ENCODE measurements around the gene FKBP1A. TPM values are rescaled to one million over a fixed set of nuclear protein-coding genes. Genes with fewer than 3 reads are reported as not detected.

The FKBP1A gene
- total and polyA plus RNA-seq, 12 donors = 51.7 to 917 (median 137) TPM

DNA sequence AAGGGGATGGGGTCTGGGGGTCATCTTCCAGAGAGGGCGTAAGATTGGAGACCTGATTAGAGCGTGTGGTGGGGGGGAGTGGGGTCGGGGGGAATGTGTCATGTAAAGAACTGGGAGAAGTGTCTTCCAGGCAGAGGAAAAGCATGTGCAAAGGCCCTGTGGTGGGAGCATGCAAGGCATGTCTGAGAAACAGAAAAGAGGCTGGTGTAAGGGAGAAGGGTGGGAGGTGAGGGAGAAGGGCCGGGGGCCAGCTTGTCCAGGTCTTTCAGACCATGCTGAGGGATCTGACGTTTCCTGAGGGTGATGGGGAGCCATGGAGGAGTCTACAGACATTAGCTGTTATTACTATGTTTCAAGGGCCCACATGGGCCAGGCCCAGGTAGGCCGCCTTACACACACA is 30.4 kb upstream of the FKBP1A start:
- Histone ChIP-seq H3K27ac (no peak overlapping the region), H3K27me3 (no peaks in the 10 kb centered on the region), H3K36me3 (replicated peaks in 1 of 2) (no peaks in the 10 kb centered on the region), H3K4me3 (no peak overlapping the region), H3K9me3 (replicated peaks in 1 of 3) (no peaks in the 10 kb centered on the region), H3K4me1 (replicated peaks in 1 of 2) (no peaks in the 10 kb centered on the region)
- DNase-seq = no peak
- 71 to 83% (median 76%) methylated on average over 6 of the region's 6 CpGs for WGBS, 4 donors
- intact Hi-C loops (cut with DNase I) = no loop called here
- no peak for TF ChIP-seq POLR2A (IDR thresholded peaks at IDR 0.05)
- TF ChIP-seq, protein P1, sequence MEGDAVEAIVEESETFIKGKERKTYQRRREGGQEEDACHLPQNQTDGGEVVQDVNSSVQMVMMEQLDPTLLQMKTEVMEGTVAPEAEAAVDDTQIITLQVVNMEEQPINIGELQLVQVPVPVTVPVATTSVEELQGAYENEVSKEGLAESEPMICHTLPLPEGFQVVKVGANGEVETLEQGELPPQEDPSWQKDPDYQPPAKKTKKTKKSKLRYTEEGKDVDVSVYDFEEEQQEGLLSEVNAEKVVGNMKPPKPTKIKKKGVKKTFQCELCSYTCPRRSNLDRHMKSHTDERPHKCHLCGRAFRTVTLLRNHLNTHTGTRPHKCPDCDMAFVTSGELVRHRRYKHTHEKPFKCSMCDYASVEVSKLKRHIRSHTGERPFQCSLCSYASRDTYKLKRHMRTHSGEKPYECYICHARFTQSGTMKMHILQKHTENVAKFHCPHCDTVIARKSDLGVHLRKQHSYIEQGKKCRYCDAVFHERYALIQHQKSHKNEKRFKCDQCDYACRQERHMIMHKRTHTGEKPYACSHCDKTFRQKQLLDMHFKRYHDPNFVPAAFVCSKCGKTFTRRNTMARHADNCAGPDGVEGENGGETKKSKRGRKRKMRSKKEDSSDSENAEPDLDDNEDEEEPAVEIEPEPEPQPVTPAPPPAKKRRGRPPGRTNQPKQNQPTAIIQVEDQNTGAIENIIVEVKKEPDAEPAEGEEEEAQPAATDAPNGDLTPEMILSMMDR (IDR thresholded peaks at IDR 0.05) = no peak

DNA sequence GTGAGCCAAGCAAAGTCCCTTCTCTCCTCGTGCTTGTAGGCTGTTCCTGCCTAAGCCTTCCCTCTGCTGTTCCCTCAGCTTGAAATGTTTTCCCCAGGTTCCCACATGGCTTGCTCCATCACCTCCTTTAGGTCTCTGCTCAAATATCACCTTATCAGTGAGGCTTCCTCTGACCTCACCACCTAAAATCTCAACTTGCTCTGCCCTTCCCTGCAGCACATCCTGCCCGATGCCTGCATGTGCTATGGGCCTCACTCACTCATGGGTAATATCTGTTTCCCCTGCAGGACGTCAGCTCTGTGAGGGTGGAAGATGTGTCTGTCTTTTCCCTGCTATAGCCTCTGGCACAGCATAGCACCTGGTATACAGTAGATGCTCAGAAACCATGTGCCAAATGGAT is 29.9 kb upstream of the FKBP1A start:
- WGBS, 4 donors = 46 to 62% (median 60%) methylated on average over 3 of the region's 3 CpGs
- Histone ChIP-seq H3K27me3 (no peaks in the 10 kb centered on the region), H3K27ac (no peak overlapping the region), H3K4me3 (no peak overlapping the region), H3K4me1 (replicated peaks in 1 of 2) (no peaks in the 10 kb centered on the region), H3K9me3 (replicated peaks in 1 of 3) (no peaks in the 10 kb centered on the region), H3K36me3 (replicated peaks in 1 of 2) (no peaks in the 10 kb centered on the region)
- TF ChIP-seq, protein P1 (IDR thresholded peaks at IDR 0.05) = no peak
- TF ChIP-seq POLR2A (IDR thresholded peaks at IDR 0.05) = no peak
- no peak for DNase-seq
- intact Hi-C loops (cut with DNase I) = no loop called here

DNA sequence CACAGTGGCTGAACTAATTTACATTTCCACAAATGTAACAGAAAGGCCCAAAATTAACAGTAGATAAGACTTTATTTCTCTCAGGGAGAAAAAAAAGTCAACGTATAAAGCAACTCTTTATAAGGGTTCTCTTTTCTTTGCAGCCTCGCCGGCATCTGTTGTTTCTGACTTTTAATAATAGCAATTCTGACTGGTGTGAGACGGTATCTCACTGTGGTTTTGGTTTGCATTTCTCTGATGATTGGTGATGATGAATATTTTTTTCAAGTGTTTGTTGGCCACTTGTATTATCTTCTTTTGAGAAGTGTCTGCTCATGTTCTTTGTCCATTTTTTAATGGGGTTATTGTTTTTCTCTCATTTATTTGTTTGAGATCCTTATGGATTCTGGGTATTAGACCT is 27.2 kb upstream of the FKBP1A start:
- Histone ChIP-seq H3K4me3 (no peak overlapping the region), H3K36me3 (replicated peaks in 1 of 2) (no peaks in the 10 kb centered on the region), H3K27me3 (no peaks in the 10 kb centered on the region), H3K4me1 (replicated peaks in 1 of 2) (no peaks in the 10 kb centered on the region), H3K27ac (no peak overlapping the region), H3K9me3 (replicated peaks in 1 of 3) (no peaks in the 10 kb centered on the region)
- intact Hi-C loops (cut with DNase I) = no loop called here
- TF ChIP-seq, protein P1 (IDR thresholded peaks at IDR 0.05) = no peak
- no peak for TF ChIP-seq POLR2A (IDR thresholded peaks at IDR 0.05)
- 80 to 95% (median 92%) methylated on average over 4 of the region's 4 CpGs for WGBS, 4 donors
- DNase-seq = no peak

DNA sequence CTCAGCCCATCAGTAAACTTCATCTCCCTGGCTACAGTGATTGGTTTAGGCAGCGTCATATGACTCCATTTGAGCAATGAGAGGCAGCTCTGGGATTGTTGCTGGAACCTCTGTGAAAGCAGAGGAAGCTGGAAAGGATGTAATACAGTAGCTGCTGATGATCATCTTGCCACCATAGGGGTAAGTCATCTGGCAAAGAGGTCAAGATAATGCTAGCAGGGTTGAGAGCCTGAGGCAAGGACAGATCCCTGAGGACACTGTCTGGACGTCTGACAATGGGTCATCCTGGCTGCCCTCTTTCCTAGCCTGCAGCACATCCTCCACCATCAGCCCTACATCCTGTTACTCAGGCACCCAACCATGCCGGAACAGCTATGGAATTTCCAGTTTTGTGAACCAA is 25.5 kb upstream of the FKBP1A start:
- DNase-seq = no peak
- Histone ChIP-seq H3K36me3 (replicated peaks in 1 of 2) (no peaks in the 10 kb centered on the region), H3K4me1 (replicated peaks in 1 of 2) (no peaks in the 10 kb centered on the region), H3K9me3 (replicated peaks in 1 of 3) (no peaks in the 10 kb centered on the region), H3K27ac (no peak overlapping the region), H3K27me3 (no peaks in the 10 kb centered on the region), H3K4me3 (no peak overlapping the region)
- 42 to 63% (median 55%) methylated on average over 3 of the region's 3 CpGs for WGBS, 4 donors
- TF ChIP-seq, protein P1 (IDR thresholded peaks at IDR 0.05) = no peak
- TF ChIP-seq POLR2A (IDR thresholded peaks at IDR 0.05) = no peak
- intact Hi-C loops (cut with DNase I) = no loop called here

Data from adrenal gland (tissue), 12 donors.